SK-N-SH treated with all-trans-retinoic acid at 6 μM for 48 hours (cell line): ENCODE data around the gene AMH.
A peak's percentile ranks its signal among the peaks of the same experiment; 100 is the strongest.

Experiments
- ATAC-seq: fragments of 200-7000 bp; cut with Tn5 transposase; 3 replicates; pipeline ENCODE4 v1.9.1; 2020; ENCODE audit warnings: mild to moderate bottlenecking, moderate library complexity
- ARNTL ChIP-seq: fragments of 450-650 bp; formaldehyde crosslinking; IDR thresholded peaks from 2 replicates; pipeline ENCODE4 v1.5.0; 2020; ENCODE audit warnings: low read depth, mild to moderate bottlenecking, moderate library complexity, borderline replicate concordance
- BACH2 ChIP-seq: fragments of 250-450 bp; sonication (Bioruptor Pico); IDR thresholded peaks from 2 replicates; pipeline ENCODE4 v1.9.0; 2021; ENCODE audit warnings: mild to moderate bottlenecking, borderline replicate concordance
- CREB5 ChIP-seq: fragments of 250-450 bp; sonication (Bioruptor Pico); IDR thresholded peaks from 2 replicates; pipeline ENCODE4 v1.5.1; 2020; ENCODE audit warnings: low read depth, mild to moderate bottlenecking, moderate library complexity
- CSDC2 ChIP-seq: fragments of 250-450 bp; sonication (Bioruptor Pico); IDR thresholded peaks from 2 replicates; pipeline ENCODE4 v1.5.0; 2020; ENCODE audit warnings: mild to moderate bottlenecking, moderate library complexity
- CSRNP3 ChIP-seq: fragments of 250-450 bp; sonication (Bioruptor Pico); IDR thresholded peaks from 2 replicates; pipeline ENCODE4 v1.5.1; 2021; ENCODE audit warnings: mild to moderate bottlenecking, moderate library complexity
- ESRRG ChIP-seq: fragments of 250-450 bp; sonication (Bioruptor Pico); IDR thresholded peaks from 2 replicates; pipeline ENCODE4 v1.6.1; 2021; ENCODE audit warnings: mild to moderate bottlenecking
- GLIS3 ChIP-seq: fragments of 250-450 bp; sonication (Bioruptor Pico); IDR thresholded peaks from 2 replicates; pipeline ENCODE4 v1.5.0; 2020; ENCODE audit warnings: mild to moderate bottlenecking, moderate library complexity
- ISL1 ChIP-seq: fragments of 250-450 bp; sonication (Bioruptor Pico); IDR thresholded peaks from 2 replicates; pipeline ENCODE4 v2.1.2; 2022; ENCODE audit warnings: mild to moderate bottlenecking, moderate library complexity
- OSR1 ChIP-seq: fragments of 250-450 bp; sonication (Bioruptor Pico); IDR thresholded peaks from 2 replicates; pipeline ENCODE4 v1.8.0; 2022; ENCODE audit warnings: moderate library complexity, mild to moderate bottlenecking, inconsistent platforms
- PATZ1 ChIP-seq: fragments of 250-450 bp; sonication (Bioruptor Pico); IDR thresholded peaks from 2 replicates; pipeline ENCODE4 v1.8.0; 2020; ENCODE audit warnings: mild to moderate bottlenecking, moderate library complexity, borderline replicate concordance
- POU6F1 ChIP-seq: fragments of 250-450 bp; sonication (Bioruptor Pico); IDR thresholded peaks from 2 replicates; pipeline ENCODE4 v1.8.0; 2021; ENCODE audit warnings: low read depth, mild to moderate bottlenecking, moderate library complexity, borderline replicate concordance
- PPARA ChIP-seq: fragments of 250-450 bp; sonication (Bioruptor Pico); IDR thresholded peaks from 2 replicates; pipeline ENCODE4 v1.5.0; 2020; ENCODE audit warnings: mild to moderate bottlenecking, borderline replicate concordance
- RARB ChIP-seq: fragments of 250-450 bp; sonication (Bioruptor Pico); IDR thresholded peaks from 2 replicates; pipeline ENCODE4 v1.8.0; 2021; ENCODE audit warnings: mild to moderate bottlenecking, moderate library complexity
- SNAI2 ChIP-seq: fragments of 250-450 bp; sonication (Bioruptor Pico); IDR thresholded peaks from 2 replicates; pipeline ENCODE4 v1.5.0; 2020; ENCODE audit warnings: mild to moderate bottlenecking, moderate library complexity
- TCF4 ChIP-seq: fragments of 250-450 bp; sonication (Bioruptor Pico); IDR thresholded peaks from 2 replicates; pipeline ENCODE4 v1.8.0; 2021; ENCODE audit warnings: mild to moderate bottlenecking, moderate library complexity, borderline replicate concordance
- TOX ChIP-seq: fragments of 250-450 bp; sonication (Bioruptor Pico); IDR thresholded peaks from 2 replicates; pipeline ENCODE4 v1.8.0; 2021; ENCODE audit warnings: mild to moderate bottlenecking, moderate library complexity, borderline replicate concordance
- ZC3H10 ChIP-seq: fragments of 250-450 bp; sonication (Bioruptor Pico); IDR thresholded peaks from 2 replicates; pipeline ENCODE4 v1.5.1; 2021; ENCODE audit warnings: mild to moderate bottlenecking, moderate library complexity
- ZFP3 ChIP-seq: fragments of 250-450 bp; sonication (Bioruptor Pico); IDR thresholded peaks from 2 replicates; pipeline ENCODE4 v1.5.0; 2020; ENCODE audit warnings: mild to moderate bottlenecking, moderate library complexity
- ZNF565 ChIP-seq: fragments of 450-650 bp; formaldehyde crosslinking; conservative IDR thresholded peaks from 2 replicates; pipeline ENCODE4 v1.5.0; 2020; ENCODE audit warnings: low read depth, mild to moderate bottlenecking, moderate library complexity
- ZNF70 ChIP-seq: fragments of 450-650 bp; formaldehyde crosslinking; IDR thresholded peaks from 2 replicates; pipeline ENCODE4 v1.5.0; 2020; ENCODE audit warnings: mild to moderate bottlenecking, moderate library complexity
- ZNF8 ChIP-seq: fragments of 450-650 bp; formaldehyde crosslinking; IDR thresholded peaks from 2 replicates; pipeline ENCODE4 v1.5.0; 2020; ENCODE audit warnings: mild to moderate bottlenecking, moderate library complexity

AMH gene

GRCh38 chr19:2269244-2270156, 20.4 kb downstream of the AMH start (continued):
- TF ChIP-seq CSRNP3 (no peak), ZC3H10 (CRISPR knock-in tag) (no peak), ZNF565 (no peak; the same call in 1 of the 2 replicates), PPARA (CRISPR knock-in tag) (no peak), ZFP3 (CRISPR knock-in tag) (peak; percentile 69; the same call in 1 of the 2 replicates), CREB5 (CRISPR knock-in tag) (no peak), RARB (CRISPR knock-in tag) (no peak), CSDC2 (CRISPR knock-in tag) (peak; percentile 94; the same call in 1 of the 2 replicates), ISL1 (no peak), SNAI2 (CRISPR knock-in tag) (peak; percentile 95; the same call in 1 of the 2 replicates), TOX (no peak), PATZ1 (CRISPR knock-in tag) (no peak), ZNF70 (CRISPR knock-in tag) (no peak), ARNTL (CRISPR knock-in tag) (no peak), TCF4 (CRISPR knock-in tag) (no peak), OSR1 (0 out of 2 replicates have a peak, but pooled peaks have one; percentile 54)

GRCh38 chr19:2270157-2270422, 21.0 kb downstream of the AMH start:
- peak; percentile 2; the same call in 1 of the 3 replicates for ATAC-seq
- TF ChIP-seq ZC3H10 (CRISPR knock-in tag) (no peak), ZFP3 (CRISPR knock-in tag) (no peak), CSDC2 (CRISPR knock-in tag) (no peak), ZNF8 (CRISPR knock-in tag) (no peak)
- TF ChIP-seq, all 23 proteins: peak for 0

- no peak for TF ChIP-seq PATZ1 (CRISPR knock-in tag)
- no peak for TF ChIP-seq RARB (CRISPR knock-in tag)
- no peak for TF ChIP-seq ESRRG
- TF ChIP-seq SNAI2 (CRISPR knock-in tag): no peak
- TF ChIP-seq ZNF8 (CRISPR knock-in tag): no peak
- TF ChIP-seq ARNTL (CRISPR knock-in tag): no peak
- ATAC-seq: peak; percentile 25
Observed at GRCh38 chr19:2270423-2271233, 21.5 kb downstream of the AMH start.

- ATAC-seq: peak; percentile 38
- TF ChIP-seq GLIS3 (CRISPR knock-in tag) (no peak), PPARA (CRISPR knock-in tag) (no peak), ZC3H10 (CRISPR knock-in tag) (no peak), TCF4 (CRISPR knock-in tag) (no peak), BACH2 (CRISPR knock-in tag) (no peak), TOX (no peak), POU6F1 (CRISPR knock-in tag) (no peak), PATZ1 (CRISPR knock-in tag) (no peak), ESRRG (no peak), OSR1 (no peak), ZNF8 (CRISPR knock-in tag) (no peak), ZNF70 (CRISPR knock-in tag) (no peak)
Observed at GRCh38 chr19:2271234-2272103, 22.3 kb downstream of the AMH start.
